Fibroblast of the aortic adventitia (primary cell): Measurements from ENCODE around the gene AMER3. TPM values are rescaled to one million over a fixed set of nuclear protein-coding genes. Genes with fewer than 3 reads are reported as not detected.
A peak's percentile ranks its signal among the peaks of the same experiment; 100 is the strongest.

Experiments used
- DNase-seq: peaks from one replicate; pipeline ENCODE4 v3.0.0-alpha.2; 2010; ENCODE audit warnings: low read depth
- H3K4me3 ChIP-seq: 2 replicates; pipeline ENCODE4 v1.5.1; 2011; ENCODE audit warnings: low read depth, mild to moderate bottlenecking, control low read depth, low read length, moderate library complexity
- CTCF ChIP-seq: IDR thresholded peaks from 2 replicates; pipeline ENCODE4 v1.5.1; 2011; ENCODE audit warnings: mild to moderate bottlenecking, low read length, control low read depth, inconsistent platforms; ENCODE audit not compliant: insufficient read depth
- total RNA-seq: library from RNA; depleted of rRNA; stranded (reverse); fragments of >200 nt; gene quantifications from 2 replicates; pipeline ENCODE4 v1.2.3, GENCODE V29; 2012; ENCODE audit warnings: low replicate concordance

Gene AMER3
- total RNA-seq, 1 donor: not detected

GRCh38 chr2:130795431-130795830, 40.1 kb downstream of the AMER3 start:
- no peak for DNase-seq
- H3K4me3 ChIP-seq: no peak overlapping the region
- no peak for TF ChIP-seq CTCF

- no peak for TF ChIP-seq CTCF
- no peak for DNase-seq
- H3K4me3 ChIP-seq: no peak overlapping the region
Measured at GRCh38 chr2:130796290-130796689, 41.0 kb downstream of the AMER3 start.

GRCh38 chr2:130797493-130798435, 42.4 kb downstream of the AMER3 start:
- TF ChIP-seq CTCF: peak; percentile 85
- peak; percentile 77 for DNase-seq

GRCh38 chr2:130798472-130799218, 43.3 kb downstream of the AMER3 start:
- TF ChIP-seq CTCF: no peak
- H3K4me3 ChIP-seq: peak overlapping the region; percentile 79
- DNase-seq: peak; percentile 7

More at GRCh38 chr2:130797493-130798435, 42.4 kb downstream of the AMER3 start:
- H3K4me3 ChIP-seq: peak overlapping the region; percentile 79

GRCh38 chr2:130799295-130799694, 44.0 kb downstream of the AMER3 start:
- no peak for DNase-seq
- H3K4me3 ChIP-seq: no peak overlapping the region
- TF ChIP-seq CTCF: no peak

GRCh38 chr2:130805613-130806012, 50.3 kb downstream of the AMER3 start:
- TF ChIP-seq CTCF: no peak
- H3K4me3 ChIP-seq: no peak overlapping the region
- DNase-seq: no peak
